ENCODE measurements around the gene CABP2.
"Not testable (repeated sequence)": the region's sequence is repeated elsewhere in the genome, so short reads cannot be mapped to it uniquely, and the experiment has no call there.

CABP2 gene

GRCh38 chr11:67493548-67494370, 29.5 kb downstream of the CABP2 start:
- DNase-seq, result no peak

GRCh38 chr11:67492801-67493547, 30.3 kb downstream of the CABP2 start:
- no peak for DNase-seq

GRCh38 chr11:67492069-67492727, 31.0 kb downstream of the CABP2 start:
- DNase-seq, result no peak

GRCh38 chr11:67491276-67492068, 31.8 kb downstream of the CABP2 start:
- DNase-seq, result no peak

- no peak for DNase-seq
Observed at GRCh38 chr11:67490727-67491065, 32.5 kb downstream of the CABP2 start.

GRCh38 chr11:67489885-67490726, 33.1 kb downstream of the CABP2 start:
- no peak for DNase-seq

- no peak for DNase-seq
Observed at GRCh38 chr11:67489203-67489884, 33.9 kb downstream of the CABP2 start.

GRCh38 chr11:67486481-67487195, 36.6 kb downstream of the CABP2 start:
- no peak for DNase-seq

GRCh38 chr11:67485873-67486361, 37.3 kb downstream of the CABP2 start:
- not testable (repeated sequence) for DNase-seq

GRCh38 chr11:67484847-67485311, 38.4 kb downstream of the CABP2 start:
- DNase-seq, result no peak

- no peak for DNase-seq
Observed at GRCh38 chr11:67483831-67484665, 39.2 kb downstream of the CABP2 start.

GRCh38 chr11:67482827-67483798, 40.1 kb downstream of the CABP2 start, which contains the start of gene AIP:
AIP (plus strand) TSS chr11:67483026; CDS start chr11:67483159, 133 bp downstream.
- peak; percentile 85 for DNase-seq

GRCh38 chr11:67482275-67482826, 40.9 kb downstream of the CABP2 start:
- no peak for DNase-seq

GRCh38 chr11:67477344-67478050, 45.7 kb downstream of the CABP2 start:
- not testable (repeated sequence) for DNase-seq

GRCh38 chr11:67476692-67477091, 46.6 kb downstream of the CABP2 start:
- not testable (repeated sequence) for DNase-seq

- no peak for DNase-seq
Observed at GRCh38 chr11:67472882-67473281, 50.4 kb downstream of the CABP2 start.
